Measurements from ENCODE around the gene SERINC4.
"Not testable (repeated sequence)": the region's sequence is repeated elsewhere in the genome, so short reads cannot be mapped to it uniquely, and the experiment has no call there.

Gene SERINC4

DNA sequence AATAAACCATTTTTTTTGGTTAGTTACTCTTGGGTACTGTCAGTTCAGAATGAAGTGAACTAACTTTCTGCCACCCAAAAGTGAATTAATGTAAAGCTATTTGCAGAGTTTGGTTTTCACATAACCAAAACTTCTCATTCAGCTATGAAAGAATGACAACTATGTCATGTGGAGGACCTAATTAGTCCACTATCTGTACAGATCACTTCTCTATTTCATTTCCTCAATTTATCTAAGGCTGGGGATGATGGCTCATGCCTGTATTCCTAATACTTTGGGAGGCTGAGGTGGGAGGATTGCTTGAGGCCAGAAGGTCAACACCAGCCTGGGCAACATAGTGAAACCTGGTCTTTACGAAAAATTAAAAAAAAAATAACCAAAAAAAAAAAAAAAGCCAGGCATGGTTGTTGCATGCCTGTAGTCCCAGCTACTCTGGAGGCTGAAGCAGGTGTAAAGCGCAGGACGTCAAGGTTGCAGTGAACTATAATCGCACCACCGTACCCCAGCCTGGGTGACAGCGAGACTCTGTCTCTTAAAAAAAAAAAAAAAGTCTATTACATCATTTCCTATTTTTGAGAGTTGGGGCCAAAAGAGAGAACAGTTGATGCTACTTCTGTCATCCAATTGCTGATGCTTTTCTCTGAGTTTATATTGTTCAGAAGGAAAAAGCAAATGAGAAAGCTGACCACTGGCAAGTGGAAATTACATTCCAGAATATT, 9.1 kb upstream of the SERINC4 start:
- no peak for TF ChIP-seq OSR1 (CRISPR knock-in tag; IDR thresholded peaks at IDR 0.05)
- TF ChIP-seq PPARA (CRISPR knock-in tag; IDR thresholded peaks at IDR 0.05; ENCODE audit: borderline replicate concordance), result no peak
- TF ChIP-seq SNAI2 (CRISPR knock-in tag; IDR thresholded peaks at IDR 0.05), result no peak
- TF ChIP-seq TOX (CRISPR knock-in tag; IDR thresholded peaks at IDR 0.05; ENCODE audit: borderline replicate concordance), result no peak
- no peak for TF ChIP-seq ZC3H10 (CRISPR knock-in tag; IDR thresholded peaks at IDR 0.05)
- no peak for TF ChIP-seq ZFP3 (CRISPR knock-in tag; IDR thresholded peaks at IDR 0.05)
- TF ChIP-seq CSDC2 (CRISPR knock-in tag; IDR thresholded peaks at IDR 0.05), result no peak
- TF ChIP-seq GLIS3 (CRISPR knock-in tag; IDR thresholded peaks at IDR 0.05), result no peak
- no peak for TF ChIP-seq POU6F1 (CRISPR knock-in tag; IDR thresholded peaks at IDR 0.05; ENCODE audit: borderline replicate concordance, low read depth)
- TF ChIP-seq ISL1 (CRISPR knock-in tag; IDR thresholded peaks at IDR 0.05), result no peak
- no peak for TF ChIP-seq BACH2 (CRISPR knock-in tag; IDR thresholded peaks at IDR 0.05; ENCODE audit: borderline replicate concordance)
- TF ChIP-seq ZNF565 (CRISPR knock-in tag; conservative IDR thresholded peaks at IDR 0.05; ENCODE audit: low read depth), result no peak
- TF ChIP-seq, protein P1, sequence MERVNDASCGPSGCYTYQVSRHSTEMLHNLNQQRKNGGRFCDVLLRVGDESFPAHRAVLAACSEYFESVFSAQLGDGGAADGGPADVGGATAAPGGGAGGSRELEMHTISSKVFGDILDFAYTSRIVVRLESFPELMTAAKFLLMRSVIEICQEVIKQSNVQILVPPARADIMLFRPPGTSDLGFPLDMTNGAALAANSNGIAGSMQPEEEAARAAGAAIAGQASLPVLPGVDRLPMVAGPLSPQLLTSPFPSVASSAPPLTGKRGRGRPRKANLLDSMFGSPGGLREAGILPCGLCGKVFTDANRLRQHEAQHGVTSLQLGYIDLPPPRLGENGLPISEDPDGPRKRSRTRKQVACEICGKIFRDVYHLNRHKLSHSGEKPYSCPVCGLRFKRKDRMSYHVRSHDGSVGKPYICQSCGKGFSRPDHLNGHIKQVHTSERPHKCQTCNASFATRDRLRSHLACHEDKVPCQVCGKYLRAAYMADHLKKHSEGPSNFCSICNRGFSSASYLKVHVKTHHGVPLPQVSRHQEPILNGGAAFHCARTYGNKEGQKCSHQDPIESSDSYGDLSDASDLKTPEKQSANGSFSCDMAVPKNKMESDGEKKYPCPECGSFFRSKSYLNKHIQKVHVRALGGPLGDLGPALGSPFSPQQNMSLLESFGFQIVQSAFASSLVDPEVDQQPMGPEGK (CRISPR knock-in tag; IDR thresholded peaks at IDR 0.05; ENCODE audit: borderline replicate concordance), result no peak
- no peak for ATAC-seq

DNA sequence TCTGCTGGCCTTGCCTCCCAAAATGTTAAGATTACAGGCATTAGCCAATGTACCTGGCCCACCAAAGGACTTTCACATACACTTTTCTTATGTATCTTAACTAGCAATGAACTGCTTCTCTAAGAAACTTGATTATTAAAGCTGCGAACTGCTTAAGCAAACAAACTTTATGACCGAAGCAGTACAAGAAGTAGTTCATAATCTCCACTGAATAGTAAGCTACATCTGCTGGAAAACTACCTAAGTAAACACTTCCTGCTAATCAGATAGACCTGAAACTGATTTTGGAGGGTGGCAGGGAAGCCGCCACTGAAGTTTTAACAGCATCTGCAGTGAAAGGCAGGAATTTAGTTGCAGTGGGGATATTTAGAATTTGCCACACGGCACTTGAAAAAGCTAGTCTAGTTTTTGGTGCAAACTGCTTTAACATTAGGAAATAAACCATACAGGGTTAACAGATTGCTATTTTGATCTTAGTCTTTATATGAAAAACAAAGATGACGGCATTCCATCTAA, 8.5 kb upstream of the SERINC4 start:
- no peak for ATAC-seq
- TF ChIP-seq, protein P1 (CRISPR knock-in tag; IDR thresholded peaks at IDR 0.05; ENCODE audit: borderline replicate concordance), result no peak
- TF ChIP-seq CSDC2 (CRISPR knock-in tag; IDR thresholded peaks at IDR 0.05), result no peak

- not testable (repeated sequence) for ATAC-seq
These were observed 2.7 kb upstream of the SERINC4 start for GRCh38 chr15:43802676-43803075.

DNA sequence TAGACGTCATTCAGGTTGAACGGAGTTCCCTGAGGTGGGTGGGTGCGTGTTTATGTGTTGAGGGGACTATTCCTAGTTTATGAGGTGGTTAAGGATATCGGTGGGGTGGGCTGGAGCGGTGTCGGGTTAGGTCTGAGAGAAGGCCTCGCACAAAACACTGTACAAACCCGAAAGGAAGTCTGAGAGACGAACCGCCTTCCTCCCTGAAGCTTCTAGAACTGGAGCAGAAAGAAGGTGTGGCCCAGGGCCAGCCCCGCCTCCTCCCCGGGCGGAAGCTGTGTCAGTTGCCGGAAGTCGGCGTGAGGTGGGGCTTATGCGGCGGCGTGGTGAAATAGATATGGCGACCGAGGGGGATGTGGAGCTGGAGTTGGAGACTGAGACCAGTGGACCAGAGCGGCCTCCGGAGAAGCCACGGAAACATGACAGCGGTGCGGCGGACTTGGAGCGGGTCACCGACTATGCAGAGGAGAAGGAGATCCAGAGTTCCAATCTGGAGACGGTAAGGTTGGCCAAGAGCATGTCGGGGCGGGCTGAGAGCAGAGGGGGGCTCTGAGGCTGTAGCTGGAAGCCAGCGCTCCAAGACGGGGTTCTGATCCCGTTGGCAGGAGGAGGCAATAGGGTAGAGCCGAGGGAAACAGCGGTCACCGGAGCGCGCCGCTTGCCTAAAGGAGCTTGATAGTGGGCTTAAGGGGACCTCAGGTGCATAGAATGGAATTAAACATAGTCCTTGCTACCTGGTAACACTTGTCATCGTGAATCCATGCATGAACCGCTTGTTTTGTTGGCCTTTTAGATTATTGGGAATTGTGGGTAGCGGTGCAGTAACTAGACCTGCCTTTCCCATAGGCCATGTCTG, 494 bp upstream of the SERINC4 start, which contains the start of gene HYPK:
HYPK (plus strand) TSS at position 314 of the 856 bp plus-strand sequence; CDS start at position 338, 24 bp downstream.
- no peak for TF ChIP-seq OSR1 (CRISPR knock-in tag; IDR thresholded peaks at IDR 0.05)
- TF ChIP-seq, protein P1 (CRISPR knock-in tag; IDR thresholded peaks at IDR 0.05; ENCODE audit: borderline replicate concordance), result peak; percentile 11; the same call in 1 of the 2 replicates
- TF ChIP-seq ZC3H10 (CRISPR knock-in tag; IDR thresholded peaks at IDR 0.05), result no peak
- TF ChIP-seq, protein P2, sequence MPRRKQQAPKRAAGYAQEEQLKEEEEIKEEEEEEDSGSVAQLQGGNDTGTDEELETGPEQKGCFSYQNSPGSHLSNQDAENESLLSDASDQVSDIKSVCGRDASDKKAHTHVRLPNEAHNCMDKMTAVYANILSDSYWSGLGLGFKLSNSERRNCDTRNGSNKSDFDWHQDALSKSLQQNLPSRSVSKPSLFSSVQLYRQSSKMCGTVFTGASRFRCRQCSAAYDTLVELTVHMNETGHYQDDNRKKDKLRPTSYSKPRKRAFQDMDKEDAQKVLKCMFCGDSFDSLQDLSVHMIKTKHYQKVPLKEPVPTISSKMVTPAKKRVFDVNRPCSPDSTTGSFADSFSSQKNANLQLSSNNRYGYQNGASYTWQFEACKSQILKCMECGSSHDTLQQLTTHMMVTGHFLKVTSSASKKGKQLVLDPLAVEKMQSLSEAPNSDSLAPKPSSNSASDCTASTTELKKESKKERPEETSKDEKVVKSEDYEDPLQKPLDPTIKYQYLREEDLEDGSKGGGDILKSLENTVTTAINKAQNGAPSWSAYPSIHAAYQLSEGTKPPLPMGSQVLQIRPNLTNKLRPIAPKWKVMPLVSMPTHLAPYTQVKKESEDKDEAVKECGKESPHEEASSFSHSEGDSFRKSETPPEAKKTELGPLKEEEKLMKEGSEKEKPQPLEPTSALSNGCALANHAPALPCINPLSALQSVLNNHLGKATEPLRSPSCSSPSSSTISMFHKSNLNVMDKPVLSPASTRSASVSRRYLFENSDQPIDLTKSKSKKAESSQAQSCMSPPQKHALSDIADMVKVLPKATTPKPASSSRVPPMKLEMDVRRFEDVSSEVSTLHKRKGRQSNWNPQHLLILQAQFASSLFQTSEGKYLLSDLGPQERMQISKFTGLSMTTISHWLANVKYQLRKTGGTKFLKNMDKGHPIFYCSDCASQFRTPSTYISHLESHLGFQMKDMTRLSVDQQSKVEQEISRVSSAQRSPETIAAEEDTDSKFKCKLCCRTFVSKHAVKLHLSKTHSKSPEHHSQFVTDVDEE (CRISPR knock-in tag; IDR thresholded peaks at IDR 0.05), result 0 out of 2 replicates have a peak, but pooled peaks have one; percentile 18
- ATAC-seq, result peak; percentile 93
